ENCODE measurements around the gene KIAA1549. TPM values are rescaled to one million over a fixed set of nuclear protein-coding genes. Genes with fewer than 3 reads are reported as not detected.

The KIAA1549 gene
- total RNA-seq, 1 donor from 2014 or later = 8.7 TPM

Other genes with a start within 250 kb of the KIAA1549 start
- gene TMEM213, start 183.4 kb downstream of the KIAA1549 start, total RNA-seq = not detected in 2 replicates
- gene ATP6V0A4, start 183.2 kb downstream of the KIAA1549 start, total RNA-seq = not detected in 2 replicates
- 28.7 and 50.2 TPM in 2 replicates for gene ZC3HAV1L, start 54.7 kb upstream of the KIAA1549 start, total RNA-seq
- 50.0 and 54.7 TPM in 2 replicates for gene ZC3HAV1, start 128.3 kb upstream of the KIAA1549 start, total RNA-seq
- 4.3 and 9.3 TPM in 2 replicates for gene UBN2, start 249.8 kb upstream of the KIAA1549 start, total RNA-seq

Data from glomerular endothelial cell (primary cell).